ENCODE measurements around the gene FLYWCH2.

DNA sequence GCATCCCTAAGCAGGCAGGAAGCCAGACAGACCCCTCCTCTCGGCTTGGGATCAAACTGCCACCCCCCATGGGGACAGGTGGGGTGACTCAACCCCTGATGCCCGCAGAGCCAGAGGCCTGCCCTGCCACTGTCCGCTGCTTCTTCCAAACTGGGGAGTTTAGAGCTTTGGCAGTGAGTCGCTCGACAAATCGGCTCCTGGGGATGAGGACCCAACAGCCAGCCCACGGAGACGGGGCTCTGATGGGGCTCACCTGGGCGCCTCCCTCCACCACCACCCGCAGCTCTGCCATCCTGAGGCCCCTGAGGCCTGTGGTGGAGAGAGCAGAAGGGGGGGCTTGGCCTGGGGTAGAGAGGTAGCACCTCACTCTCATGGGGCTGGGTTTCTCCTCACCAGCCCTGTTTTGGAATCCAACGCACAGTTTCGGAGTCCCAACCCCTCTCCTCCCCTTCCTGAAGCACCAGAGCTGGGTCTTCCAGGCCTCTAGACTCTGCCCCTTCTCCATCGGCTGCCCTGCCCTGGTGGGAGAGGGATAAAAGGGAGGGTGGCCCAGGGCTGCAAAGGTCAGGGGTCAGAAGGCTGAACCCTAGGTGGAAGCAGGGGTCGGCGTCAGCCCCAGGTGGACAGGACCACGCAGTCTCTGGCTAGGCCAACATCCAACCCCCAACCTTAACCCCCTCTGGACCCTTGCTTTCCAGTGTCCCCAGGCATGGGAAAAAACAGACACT is 30.8 kb upstream of the FLYWCH2 start:
- TF ChIP-seq, protein P1, sequence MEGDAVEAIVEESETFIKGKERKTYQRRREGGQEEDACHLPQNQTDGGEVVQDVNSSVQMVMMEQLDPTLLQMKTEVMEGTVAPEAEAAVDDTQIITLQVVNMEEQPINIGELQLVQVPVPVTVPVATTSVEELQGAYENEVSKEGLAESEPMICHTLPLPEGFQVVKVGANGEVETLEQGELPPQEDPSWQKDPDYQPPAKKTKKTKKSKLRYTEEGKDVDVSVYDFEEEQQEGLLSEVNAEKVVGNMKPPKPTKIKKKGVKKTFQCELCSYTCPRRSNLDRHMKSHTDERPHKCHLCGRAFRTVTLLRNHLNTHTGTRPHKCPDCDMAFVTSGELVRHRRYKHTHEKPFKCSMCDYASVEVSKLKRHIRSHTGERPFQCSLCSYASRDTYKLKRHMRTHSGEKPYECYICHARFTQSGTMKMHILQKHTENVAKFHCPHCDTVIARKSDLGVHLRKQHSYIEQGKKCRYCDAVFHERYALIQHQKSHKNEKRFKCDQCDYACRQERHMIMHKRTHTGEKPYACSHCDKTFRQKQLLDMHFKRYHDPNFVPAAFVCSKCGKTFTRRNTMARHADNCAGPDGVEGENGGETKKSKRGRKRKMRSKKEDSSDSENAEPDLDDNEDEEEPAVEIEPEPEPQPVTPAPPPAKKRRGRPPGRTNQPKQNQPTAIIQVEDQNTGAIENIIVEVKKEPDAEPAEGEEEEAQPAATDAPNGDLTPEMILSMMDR (IDR thresholded peaks at IDR 0.05 in 4 of 5, conservative IDR thresholded peaks at IDR 0.05 in 1 of 5) = no peak
- no peak for TF ChIP-seq POLR2A (IDR thresholded peaks at IDR 0.05)
